ENCODE results near the gene APLNR.
A peak's percentile ranks its signal among the peaks of the same experiment; 100 is the strongest.

The APLNR gene

GRCh38 chr11:57251037-57251436, 14.0 kb upstream of the APLNR start:
- DNase-seq: no peak

- DNase-seq: peak; percentile 50
Measured at GRCh38 chr11:57249384-57250319, 12.6 kb upstream of the APLNR start.

GRCh38 chr11:57248780-57249383, 11.8 kb upstream of the APLNR start:
- DNase-seq: peak; percentile 76

GRCh38 chr11:57244911-57245310, 7.9 kb upstream of the APLNR start:
- DNase-seq: no peak

- no peak for DNase-seq
Measured at GRCh38 chr11:57241353-57241972, 4.4 kb upstream of the APLNR start.

- no peak for DNase-seq
Measured at GRCh38 chr11:57240757-57241156, 3.7 kb upstream of the APLNR start.

- DNase-seq: no peak
Measured at GRCh38 chr11:57240007-57240406, 3.0 kb upstream of the APLNR start.

GRCh38 chr11:57239348-57239747, 2.3 kb upstream of the APLNR start:
- no peak for DNase-seq

GRCh38 chr11:57235761-57236703, 1.0 kb downstream of the APLNR start:
- DNase-seq: no peak

- no peak for DNase-seq
Measured at GRCh38 chr11:57233702-57234101, 3.3 kb downstream of the APLNR start.

- no peak for DNase-seq
Measured at GRCh38 chr11:57231539-57232253, 5.4 kb downstream of the APLNR start.

GRCh38 chr11:57230791-57231538, 6.1 kb downstream of the APLNR start:
- DNase-seq: peak; percentile 32

- DNase-seq: peak; percentile 40
Measured at GRCh38 chr11:57230316-57230715, 6.7 kb downstream of the APLNR start.

GRCh38 chr11:57228600-57228999, 8.4 kb downstream of the APLNR start:
- no peak for DNase-seq

- peak; percentile 80 for DNase-seq
Measured at GRCh38 chr11:57224537-57224936, 12.5 kb downstream of the APLNR start.

GRCh38 chr11:57224128-57224527, 12.9 kb downstream of the APLNR start:
- no peak for DNase-seq

- peak; percentile 44 for DNase-seq
Measured at GRCh38 chr11:57223601-57224000, 13.4 kb downstream of the APLNR start.

- no peak for DNase-seq
Measured at GRCh38 chr11:57222239-57222638, 14.8 kb downstream of the APLNR start.

- DNase-seq: no peak
Measured at GRCh38 chr11:57219021-57219627, 17.9 kb downstream of the APLNR start.

GRCh38 chr11:57217053-57217452, 20.0 kb downstream of the APLNR start:
- no peak for DNase-seq

GRCh38 chr11:57216463-57216862, 20.6 kb downstream of the APLNR start:
- DNase-seq: no peak

Measured in fibroblast of upper back skin (primary cell).